GM21619 (cell line): Measurements from ENCODE around the gene SHKBP1.

Source experiments
- ATAC-seq: cut with Tn5 transposase; IDR thresholded peaks from one replicate; pipeline ENCODE4 v1.9.1; 2021; ENCODE audit not compliant: unreplicated experiment

The SHKBP1 gene

DNA sequence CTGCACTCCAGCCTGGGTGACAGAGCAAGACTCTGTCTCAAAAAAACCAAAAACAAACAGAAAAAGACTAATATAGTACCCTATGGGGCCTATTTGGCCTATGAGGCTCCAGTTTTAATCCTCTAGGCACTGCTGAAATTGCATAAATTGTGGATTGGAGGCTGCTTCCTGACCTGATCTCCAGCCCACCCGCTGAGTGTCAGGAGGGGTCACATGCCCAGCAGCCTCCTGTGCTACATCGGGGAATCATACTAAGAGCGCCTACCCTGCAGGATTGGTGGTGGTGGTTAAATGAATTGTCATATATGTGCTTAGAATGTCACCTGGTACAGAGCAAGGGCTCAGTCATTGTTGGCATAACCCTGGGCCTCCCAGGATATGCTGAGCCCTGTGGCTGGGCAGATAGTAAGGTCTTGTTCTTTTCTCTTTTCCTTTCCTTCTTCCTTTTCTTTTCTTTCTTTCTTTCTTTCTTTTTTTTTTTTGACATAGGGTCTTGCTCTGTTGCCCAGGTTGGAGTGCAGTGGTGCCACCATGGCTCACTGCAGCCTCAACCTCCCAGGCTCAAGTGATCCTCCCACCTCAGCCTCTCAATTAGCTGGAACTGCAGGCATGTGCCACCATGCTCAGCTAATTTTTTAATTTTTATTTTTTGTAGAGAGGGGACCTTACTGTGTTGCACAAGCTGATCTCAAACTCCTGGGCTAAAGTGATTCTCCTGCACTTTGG lies 55.8 kb downstream of the SHKBP1 start:
- no peak for ATAC-seq

DNA sequence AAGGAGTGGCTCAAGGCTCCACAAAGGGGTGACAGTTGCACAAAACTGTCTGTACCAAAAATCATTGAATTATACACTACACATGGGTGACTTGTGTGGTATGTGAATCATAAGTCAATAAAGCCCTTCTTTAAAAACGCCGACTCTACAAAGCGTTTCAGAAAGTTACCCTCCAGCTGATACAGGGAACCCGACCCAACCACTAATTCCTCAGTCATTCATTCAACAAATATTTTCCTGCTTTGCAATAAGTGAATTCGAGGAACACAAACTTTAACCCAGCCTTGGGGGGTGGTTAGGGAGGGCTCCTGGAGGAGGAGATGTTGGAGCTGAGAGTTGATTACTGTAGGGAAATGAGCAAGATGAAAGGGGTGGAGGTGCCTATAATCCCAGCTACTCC lies 56.5 kb downstream of the SHKBP1 start:
- ATAC-seq = no peak

DNA sequence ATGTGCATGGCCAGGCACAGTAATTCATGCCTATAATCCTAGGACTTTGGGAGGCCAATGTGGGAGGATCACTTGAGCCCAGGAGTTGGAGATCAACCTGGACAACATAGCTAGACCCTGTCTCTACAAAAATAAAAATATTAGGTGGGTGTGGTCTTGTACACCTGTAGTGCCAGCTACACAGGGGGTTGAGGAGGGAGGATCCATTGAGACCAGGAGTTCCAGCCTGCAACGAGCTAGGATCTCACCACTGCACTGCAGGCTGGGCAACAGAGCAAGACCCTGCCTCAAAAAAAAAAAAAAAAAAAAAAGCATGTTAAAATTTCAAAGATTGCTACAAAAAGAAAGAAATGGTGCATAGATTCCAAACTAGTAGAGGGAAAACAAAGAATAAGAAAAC lies 61.7 kb downstream of the SHKBP1 start:
- ATAC-seq = no peak

DNA sequence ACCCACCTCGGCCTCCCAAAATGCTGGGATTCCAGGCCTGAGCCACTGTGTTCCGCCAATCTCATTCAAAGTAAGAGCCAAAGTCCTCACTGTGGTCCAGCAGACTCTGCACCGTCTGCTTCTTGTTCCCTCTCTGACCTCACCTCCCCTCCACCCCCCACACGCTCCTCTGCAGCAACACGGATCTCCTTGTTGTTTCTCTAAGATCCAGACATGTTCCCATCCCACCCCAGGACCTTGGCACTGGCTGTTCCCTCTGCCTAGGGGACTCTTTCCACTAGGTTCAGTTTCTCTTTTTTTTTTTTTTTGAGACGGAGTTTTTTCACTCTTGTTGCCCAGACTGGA lies 62.9 kb downstream of the SHKBP1 start:
- no peak for ATAC-seq

DNA sequence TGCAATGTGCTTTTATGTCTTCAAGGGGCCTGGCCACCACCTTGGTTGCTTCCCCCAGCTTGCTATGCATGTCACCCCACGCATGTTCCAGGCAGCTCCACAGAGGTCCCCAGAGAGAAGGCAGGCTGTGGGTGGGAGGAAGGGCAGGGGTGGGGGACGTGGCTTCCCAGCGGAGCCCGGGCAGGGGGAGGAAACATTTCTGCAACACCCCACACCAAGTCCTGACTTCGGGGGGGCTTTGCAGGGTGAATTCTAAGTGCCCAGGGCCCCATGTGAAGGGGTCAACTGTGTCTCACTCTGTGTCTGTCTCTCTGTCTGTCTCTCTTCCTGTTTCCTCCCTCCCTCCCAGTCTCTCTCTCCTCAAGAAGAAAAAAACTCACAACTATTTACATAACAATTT lies 64.1 kb downstream of the SHKBP1 start:
- no peak for ATAC-seq
